NB4 (cell line): ENCODE results near the gene NHLRC4.

Experiments
- MYC ChIP-seq: IDR thresholded peaks from 2 replicates; pipeline ENCODE4 v1.6.1; 2011; ENCODE audit warnings: low read depth, low read length
- POLR2A ChIP-seq: IDR thresholded peaks from 2 replicates; pipeline ENCODE4 v1.6.1; 2011; ENCODE audit warnings: mild to moderate bottlenecking; ENCODE audit not compliant: insufficient read length; ENCODE audit errors: extremely low read depth
- TF ChIP-seq, protein P1 (sequence below): IDR thresholded peaks from one replicate; pipeline ENCODE4 v1.5.1; 2012; ENCODE audit warnings: low read depth, low read length
- TF ChIP-seq, protein P2 (sequence below): IDR thresholded peaks from 2 replicates; pipeline ENCODE4 v1.6.1; 2011; ENCODE audit warnings: low read depth, low read length

DNA sequence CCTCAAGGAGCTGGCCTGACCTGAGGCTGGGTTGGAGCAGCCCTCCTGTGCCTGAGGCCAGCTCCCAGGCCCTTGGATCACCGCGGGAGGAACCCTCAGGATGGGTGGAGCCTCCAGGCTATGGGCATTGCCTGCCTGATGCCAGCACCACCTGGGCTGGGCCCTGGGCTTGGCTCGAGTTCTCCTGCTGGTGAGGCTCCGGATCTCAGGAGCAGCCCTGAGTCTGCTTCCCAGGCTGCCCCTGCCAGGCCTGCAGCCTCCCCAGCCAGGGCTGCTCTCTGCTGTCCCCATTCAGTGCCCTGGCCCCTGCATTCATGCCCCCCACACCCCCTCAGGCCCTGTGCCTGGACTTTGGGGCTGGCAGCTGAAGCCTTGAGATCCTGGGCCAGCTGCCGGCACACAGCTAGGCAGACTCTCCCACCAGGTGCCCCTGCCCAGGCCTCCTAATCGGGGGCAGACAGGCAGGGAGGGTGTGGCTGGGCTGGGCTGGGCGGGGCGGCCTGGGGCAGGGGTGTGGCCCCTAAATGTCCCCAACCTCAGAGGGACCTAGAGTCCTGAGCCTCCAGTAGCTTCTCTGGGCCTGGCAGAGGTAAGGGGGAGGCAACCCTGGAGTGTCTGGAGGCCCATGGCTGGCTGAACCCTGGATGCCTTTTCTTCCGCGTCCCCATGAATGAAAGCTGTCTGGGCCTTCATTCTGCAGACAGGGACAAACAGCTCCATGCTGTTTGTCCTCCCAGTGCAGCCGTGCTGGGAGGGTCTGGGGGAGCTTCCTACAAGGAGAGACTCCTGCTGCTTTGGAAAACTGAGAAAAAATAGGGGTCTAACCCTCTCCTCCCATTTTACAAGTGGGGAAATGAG is 1.8 kb downstream of the NHLRC4 start:
- no peak for TF ChIP-seq POLR2A
- TF ChIP-seq, protein P1, sequence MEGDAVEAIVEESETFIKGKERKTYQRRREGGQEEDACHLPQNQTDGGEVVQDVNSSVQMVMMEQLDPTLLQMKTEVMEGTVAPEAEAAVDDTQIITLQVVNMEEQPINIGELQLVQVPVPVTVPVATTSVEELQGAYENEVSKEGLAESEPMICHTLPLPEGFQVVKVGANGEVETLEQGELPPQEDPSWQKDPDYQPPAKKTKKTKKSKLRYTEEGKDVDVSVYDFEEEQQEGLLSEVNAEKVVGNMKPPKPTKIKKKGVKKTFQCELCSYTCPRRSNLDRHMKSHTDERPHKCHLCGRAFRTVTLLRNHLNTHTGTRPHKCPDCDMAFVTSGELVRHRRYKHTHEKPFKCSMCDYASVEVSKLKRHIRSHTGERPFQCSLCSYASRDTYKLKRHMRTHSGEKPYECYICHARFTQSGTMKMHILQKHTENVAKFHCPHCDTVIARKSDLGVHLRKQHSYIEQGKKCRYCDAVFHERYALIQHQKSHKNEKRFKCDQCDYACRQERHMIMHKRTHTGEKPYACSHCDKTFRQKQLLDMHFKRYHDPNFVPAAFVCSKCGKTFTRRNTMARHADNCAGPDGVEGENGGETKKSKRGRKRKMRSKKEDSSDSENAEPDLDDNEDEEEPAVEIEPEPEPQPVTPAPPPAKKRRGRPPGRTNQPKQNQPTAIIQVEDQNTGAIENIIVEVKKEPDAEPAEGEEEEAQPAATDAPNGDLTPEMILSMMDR = no peak
- TF ChIP-seq, protein P2, sequence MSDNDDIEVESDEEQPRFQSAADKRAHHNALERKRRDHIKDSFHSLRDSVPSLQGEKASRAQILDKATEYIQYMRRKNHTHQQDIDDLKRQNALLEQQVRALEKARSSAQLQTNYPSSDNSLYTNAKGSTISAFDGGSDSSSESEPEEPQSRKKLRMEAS = no peak
- TF ChIP-seq MYC = no peak
